HCT116 (cell line): Measurements from ENCODE around the gene ZNF322. TPM values are rescaled to one million over a fixed set of nuclear protein-coding genes. Genes with fewer than 3 reads are reported as not detected.

ENCODE experiments used
- ATAC-seq: fragments of 200-7000 bp; cut with Tn5 transposase; 2 replicates; pipeline ENCODE4 v1.9.1; 2020; ENCODE audit warnings: mild to moderate bottlenecking, moderate library complexity
- BruUV-seq: library from RNA; stranded (reverse); fragments of 400-500 nt; replicated peaks from 2 replicates; lab custom pipeline; 2021; lab: Mats Ljungman, UMichigan
- CTCF ChIA-PET: fragments of 300-600 bp; sonication (Branson Sonifier 250); formaldehyde crosslinking; loops from one replicate; lab custom pipeline; 2021; ENCODE audit warnings: antibody characterized with exemption; lab: Charles Lee
- POLR2A ChIA-PET: fragments of 300-600, 350-600 bp; sonication (Branson Sonifier 250); formaldehyde crosslinking; loops from one replicate; lab custom pipeline; 2021; ENCODE audit warnings: antibody characterized with exemption; lab: Charles Lee
- RAD21 ChIA-PET, 2 experiments: fragments of 300-600 bp; sonication (Branson Sonifier 250); formaldehyde crosslinking; loops; one replicate each; lab custom pipeline; 2023; ENCODE audit warnings: low total read pairs in 2 of 2; ENCODE audit not compliant: uncharacterized antibody in 2 of 2, unreplicated experiment in 2 of 2, low non-redundant PET in 1 of 2; lab: Charles Lee
- DNase-seq: peaks from one replicate; pipeline ENCODE4 v3.0.0-alpha.2; 2010; ENCODE audit warnings: low read depth, low spot score
- H2AFZ ChIP-seq: fragments of 200-600 bp; shearing (Covaris generic), sonication (generic); 2 replicates; pipeline ENCODE4 v1.6.1; 2017; ENCODE audit warnings: low read depth, mixed run types, mixed read lengths, antibody characterized with exemption, low read length; ENCODE audit not compliant: poor library complexity, severe bottlenecking
- H3K27ac ChIP-seq: 2 replicates; pipeline ENCODE4 v1.5.1; 2012; ENCODE audit warnings: low read depth, low read length
- H3K27me3 ChIP-seq: fragments of 200-600 bp; sonication (generic); 2 replicates; pipeline ENCODE4 v1.6.1; 2016; ENCODE audit warnings: mixed run types, low read length, mixed read lengths; ENCODE audit not compliant: insufficient read depth
- H3K36me3 ChIP-seq, 2 experiments: fragments of 200-500 bp in 1 of 2; fragments of 200-600 bp in 1 of 2; sonication (Bioruptor generic) in 1 of 2; sonication (generic) in 1 of 2; 2 replicates each; pipeline versions ENCODE4 v1.5.1 to v1.6.1; 2014 to 2016; ENCODE audit warnings: low read length in 2 of 2, inconsistent platforms in 1 of 2, mixed read lengths in 1 of 2, mixed run types in 1 of 2; ENCODE audit not compliant: insufficient read depth in 2 of 2, control insufficient read depth in 1 of 2
- H3K4me1 ChIP-seq, 2 experiments: fragments of 200-600 bp in 1 of 2; sonication (generic) in 1 of 2; 2 replicates each; pipeline versions ENCODE4 v1.5.1 to v1.6.1; 2012 to 2017; ENCODE audit warnings: low read length in 2 of 2, inconsistent platforms in 1 of 2, mild to moderate bottlenecking in 1 of 2, mixed read lengths in 1 of 2, mixed run types in 1 of 2, moderate library complexity in 1 of 2; ENCODE audit not compliant: insufficient read depth in 2 of 2, control insufficient read depth in 1 of 2
- H3K4me2 ChIP-seq: fragments of 200-600 bp; sonication (generic); 2 replicates; pipeline ENCODE4 v1.6.1; 2017; ENCODE audit warnings: mixed run types, low read length, mixed read lengths
- H3K4me3 ChIP-seq, 2 experiments: fragments of 200-600 bp in 1 of 2; sonication (generic) in 1 of 2; replicated peaks in 1 of 2; 2 replicates each; pipeline ENCODE4 v1.5.1; 2011 to 2016; ENCODE audit warnings: low read length in 2 of 2, control low read depth in 1 of 2, low read depth in 1 of 2, mild to moderate bottlenecking in 1 of 2, mixed read lengths in 1 of 2, mixed run types in 1 of 2
- H3K79me2 ChIP-seq: fragments of 200-600 bp; sonication (generic); 2 replicates; pipeline ENCODE4 v1.6.1; 2017; ENCODE audit warnings: mild to moderate bottlenecking, mixed run types, low read length, moderate library complexity, mixed read lengths; ENCODE audit not compliant: insufficient read depth
- H3K9ac ChIP-seq: fragments of 200-600 bp; sonication (generic); 2 replicates; pipeline ENCODE4 v1.6.1; 2016; ENCODE audit warnings: low read length, mixed read lengths
- H3K9me2 ChIP-seq: fragments of 200-600 bp; sonication (generic), shearing (Covaris generic); 2 replicates; pipeline ENCODE4 v1.6.1; 2017; ENCODE audit warnings: mixed run types, mild to moderate bottlenecking, moderate library complexity; ENCODE audit not compliant: insufficient read depth
- H3K9me3 ChIP-seq, 2 experiments: fragments of 200-500 bp in 1 of 2; fragments of 200-600 bp in 1 of 2; sonication (Bioruptor generic) in 1 of 2; sonication (generic) in 1 of 2; 2 replicates each; pipeline ENCODE4 v1.6.1; 2014 to 2017; ENCODE audit warnings: low read length in 2 of 2, mixed read lengths in 2 of 2, inconsistent platforms in 1 of 2, low read depth in 1 of 2, mild to moderate bottlenecking in 1 of 2, mixed run types in 1 of 2, moderate library complexity in 1 of 2; ENCODE audit not compliant: control insufficient read depth in 1 of 2, insufficient read depth in 1 of 2
- H4K20me1 ChIP-seq: fragments of 200-600 bp; sonication (generic), shearing (Covaris generic); 2 replicates; pipeline ENCODE4 v1.6.1; 2017; ENCODE audit warnings: mixed run types, mild to moderate bottlenecking, moderate library complexity; ENCODE audit not compliant: insufficient read depth
- CBX3 ChIP-seq: IDR thresholded peaks from 2 replicates; pipeline ENCODE4 v1.6.1; 2012; ENCODE audit warnings: low read depth
- CEBPB ChIP-seq: IDR thresholded peaks from 2 replicates; pipeline ENCODE4 v1.6.1; 2012; ENCODE audit warnings: low read depth
- FOSL1 ChIP-seq: IDR thresholded peaks from 2 replicates; pipeline ENCODE4 v1.6.1; 2012; ENCODE audit warnings: low read depth
- JUND ChIP-seq: IDR thresholded peaks from 2 replicates; pipeline ENCODE4 v1.6.1; 2012
- RAD21 ChIP-seq: IDR thresholded peaks from 2 replicates; pipeline ENCODE4 v1.6.1; 2012; ENCODE audit warnings: low read depth, mild to moderate bottlenecking
- SRF ChIP-seq: IDR thresholded peaks from 2 replicates; pipeline ENCODE4 v1.6.1; 2012; ENCODE audit warnings: low read depth
- TCF7L2 ChIP-seq: IDR thresholded peaks from 2 replicates; pipeline ENCODE4 v1.7.0; 2011; ENCODE audit warnings: borderline replicate concordance, inconsistent platforms; ENCODE audit not compliant: insufficient read depth, insufficient read length; ENCODE audit errors: extremely low read depth
- ZNF274 ChIP-seq: fragments of 200-500 bp; sonication (Bioruptor generic); IDR thresholded peaks from 2 replicates; pipeline ENCODE4 v1.6.1; 2014; ENCODE audit warnings: mild to moderate bottlenecking, low read depth, low read length, inconsistent platforms
- intact Hi-C: fragments of 100-400 bp; cut with micrococcal nuclease; formaldehyde crosslinking; loops from 2 replicates; pipeline ENCODE4 v1.10.0; 2022
- total RNA-seq: library from RNA; stranded (reverse); gene quantifications from one replicate; pipeline ENCODE4 v1.2.1, GENCODE V29; 2021; ENCODE audit not compliant: unreplicated experiment
- TF ChIP-seq, protein P1 (sequence below), 3 experiments: fragments of 200-600 bp in 1 of 3; sonication (generic) in 1 of 3; IDR thresholded peaks in 2 of 3; conservative IDR thresholded peaks in 1 of 3; 2 replicates each; pipeline ENCODE4 v1.5.1; 2012 to 2017; ENCODE audit warnings: low read depth in 2 of 3, low read length in 2 of 3, antibody characterized with exemption in 1 of 3, borderline replicate concordance in 1 of 3, control low read depth in 1 of 3, mild to moderate bottlenecking in 1 of 3, mixed read lengths in 1 of 3, mixed run types in 1 of 3, moderate library complexity in 1 of 3; ENCODE audit not compliant: insufficient read depth in 1 of 3
- TF ChIP-seq, protein P2 (sequence below): IDR thresholded peaks from 2 replicates; pipeline ENCODE4 v1.6.1; 2012; ENCODE audit warnings: low read depth

ZNF322 gene
- total RNA-seq, 1 experiment from 2014 or later = 22.9 TPM

DNA sequence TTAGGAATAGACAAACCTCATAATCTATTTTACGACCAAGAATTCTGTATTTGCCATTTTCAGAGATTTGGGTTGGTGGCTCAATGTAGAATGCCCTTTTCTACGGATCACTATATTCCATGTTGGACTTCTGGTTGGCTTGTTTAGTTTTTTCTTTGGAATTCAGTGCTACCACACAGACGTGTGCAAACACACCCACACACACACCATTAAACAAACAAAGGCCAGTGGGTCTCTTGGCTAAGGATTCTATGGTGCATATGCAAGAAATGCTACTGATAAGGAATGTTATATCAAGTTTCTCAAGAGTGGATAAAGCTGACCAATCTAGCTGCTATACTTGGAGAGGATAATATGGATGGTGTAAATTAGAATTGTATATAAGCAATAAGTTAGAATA is 54.7 kb downstream of the ZNF322 start:
- H3K9me2 ChIP-seq = no peaks in the 10 kb centered on the region
- H3K27me3 ChIP-seq = no peaks in the 10 kb centered on the region
- TF ChIP-seq FOSL1 = no peak
- TF ChIP-seq, protein P1, sequence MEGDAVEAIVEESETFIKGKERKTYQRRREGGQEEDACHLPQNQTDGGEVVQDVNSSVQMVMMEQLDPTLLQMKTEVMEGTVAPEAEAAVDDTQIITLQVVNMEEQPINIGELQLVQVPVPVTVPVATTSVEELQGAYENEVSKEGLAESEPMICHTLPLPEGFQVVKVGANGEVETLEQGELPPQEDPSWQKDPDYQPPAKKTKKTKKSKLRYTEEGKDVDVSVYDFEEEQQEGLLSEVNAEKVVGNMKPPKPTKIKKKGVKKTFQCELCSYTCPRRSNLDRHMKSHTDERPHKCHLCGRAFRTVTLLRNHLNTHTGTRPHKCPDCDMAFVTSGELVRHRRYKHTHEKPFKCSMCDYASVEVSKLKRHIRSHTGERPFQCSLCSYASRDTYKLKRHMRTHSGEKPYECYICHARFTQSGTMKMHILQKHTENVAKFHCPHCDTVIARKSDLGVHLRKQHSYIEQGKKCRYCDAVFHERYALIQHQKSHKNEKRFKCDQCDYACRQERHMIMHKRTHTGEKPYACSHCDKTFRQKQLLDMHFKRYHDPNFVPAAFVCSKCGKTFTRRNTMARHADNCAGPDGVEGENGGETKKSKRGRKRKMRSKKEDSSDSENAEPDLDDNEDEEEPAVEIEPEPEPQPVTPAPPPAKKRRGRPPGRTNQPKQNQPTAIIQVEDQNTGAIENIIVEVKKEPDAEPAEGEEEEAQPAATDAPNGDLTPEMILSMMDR (IDR thresholded peaks at IDR 0.05 in 2 of 3, conservative IDR thresholded peaks at IDR 0.05 in 1 of 3; ENCODE audit: borderline replicate concordance in 1 of 3, insufficient read depth in 1 of 3, low read depth in 2 of 3, low read length in 2 of 3) = no peak
- no peak for TF ChIP-seq TCF7L2
- TF ChIP-seq CBX3 = no peak
- no peak for TF ChIP-seq CEBPB
- TF ChIP-seq, protein P2, sequence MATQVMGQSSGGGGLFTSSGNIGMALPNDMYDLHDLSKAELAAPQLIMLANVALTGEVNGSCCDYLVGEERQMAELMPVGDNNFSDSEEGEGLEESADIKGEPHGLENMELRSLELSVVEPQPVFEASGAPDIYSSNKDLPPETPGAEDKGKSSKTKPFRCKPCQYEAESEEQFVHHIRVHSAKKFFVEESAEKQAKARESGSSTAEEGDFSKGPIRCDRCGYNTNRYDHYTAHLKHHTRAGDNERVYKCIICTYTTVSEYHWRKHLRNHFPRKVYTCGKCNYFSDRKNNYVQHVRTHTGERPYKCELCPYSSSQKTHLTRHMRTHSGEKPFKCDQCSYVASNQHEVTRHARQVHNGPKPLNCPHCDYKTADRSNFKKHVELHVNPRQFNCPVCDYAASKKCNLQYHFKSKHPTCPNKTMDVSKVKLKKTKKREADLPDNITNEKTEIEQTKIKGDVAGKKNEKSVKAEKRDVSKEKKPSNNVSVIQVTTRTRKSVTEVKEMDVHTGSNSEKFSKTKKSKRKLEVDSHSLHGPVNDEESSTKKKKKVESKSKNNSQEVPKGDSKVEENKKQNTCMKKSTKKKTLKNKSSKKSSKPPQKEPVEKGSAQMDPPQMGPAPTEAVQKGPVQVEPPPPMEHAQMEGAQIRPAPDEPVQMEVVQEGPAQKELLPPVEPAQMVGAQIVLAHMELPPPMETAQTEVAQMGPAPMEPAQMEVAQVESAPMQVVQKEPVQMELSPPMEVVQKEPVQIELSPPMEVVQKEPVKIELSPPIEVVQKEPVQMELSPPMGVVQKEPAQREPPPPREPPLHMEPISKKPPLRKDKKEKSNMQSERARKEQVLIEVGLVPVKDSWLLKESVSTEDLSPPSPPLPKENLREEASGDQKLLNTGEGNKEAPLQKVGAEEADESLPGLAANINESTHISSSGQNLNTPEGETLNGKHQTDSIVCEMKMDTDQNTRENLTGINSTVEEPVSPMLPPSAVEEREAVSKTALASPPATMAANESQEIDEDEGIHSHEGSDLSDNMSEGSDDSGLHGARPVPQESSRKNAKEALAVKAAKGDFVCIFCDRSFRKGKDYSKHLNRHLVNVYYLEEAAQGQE = no peak
- TF ChIP-seq SRF = no peak
- TF ChIP-seq JUND = no peak
- TF ChIP-seq ZNF274 = no peak
- no peak for TF ChIP-seq RAD21
- no peak overlapping the region for H3K4me3 ChIP-seq
- no peaks in the 10 kb centered on the region for H3K79me2 ChIP-seq
- no peaks in the 10 kb centered on the region; a peak in 1 of 4 replicates for H3K4me1 ChIP-seq
- no peak overlapping the region for H2AFZ ChIP-seq
- H4K20me1 ChIP-seq = no peaks in the 10 kb centered on the region
- H3K9ac ChIP-seq = no peak overlapping the region
- no peak overlapping the region for H3K27ac ChIP-seq
- DNase-seq (no peak), ATAC-seq (no peak)
- H3K4me2 ChIP-seq = no peak overlapping the region
- intact Hi-C loops = loop anchor here (5.0 kb wide), 1 partner anchor 553 kb away; no protein-coding TSS in a partner anchor
- ChIA-PET RAD21 (no interaction called here), POLR2A (no interaction called here), CTCF (no interaction called here)
- peaks cover 0 to 3% of the 10 kb centered on the region in 2 experiments; a peak in 1 of 4 replicates for H3K36me3 ChIP-seq
- H3K9me3 ChIP-seq = no peaks in the 10 kb centered on the region
- no TSS peak for BruUV-seq
